ENCODE data around the gene SELENON. TPM values are rescaled to one million over a fixed set of nuclear protein-coding genes. Genes with fewer than 3 reads are reported as not detected.

SELENON gene
- total and polyA plus RNA-seq, 9 of the 15 experiments (the other 6 are each of a cell fraction or from before 2014, with no cell fraction given) = 0.43 to 26.7 (median 7.0) TPM

DNA sequence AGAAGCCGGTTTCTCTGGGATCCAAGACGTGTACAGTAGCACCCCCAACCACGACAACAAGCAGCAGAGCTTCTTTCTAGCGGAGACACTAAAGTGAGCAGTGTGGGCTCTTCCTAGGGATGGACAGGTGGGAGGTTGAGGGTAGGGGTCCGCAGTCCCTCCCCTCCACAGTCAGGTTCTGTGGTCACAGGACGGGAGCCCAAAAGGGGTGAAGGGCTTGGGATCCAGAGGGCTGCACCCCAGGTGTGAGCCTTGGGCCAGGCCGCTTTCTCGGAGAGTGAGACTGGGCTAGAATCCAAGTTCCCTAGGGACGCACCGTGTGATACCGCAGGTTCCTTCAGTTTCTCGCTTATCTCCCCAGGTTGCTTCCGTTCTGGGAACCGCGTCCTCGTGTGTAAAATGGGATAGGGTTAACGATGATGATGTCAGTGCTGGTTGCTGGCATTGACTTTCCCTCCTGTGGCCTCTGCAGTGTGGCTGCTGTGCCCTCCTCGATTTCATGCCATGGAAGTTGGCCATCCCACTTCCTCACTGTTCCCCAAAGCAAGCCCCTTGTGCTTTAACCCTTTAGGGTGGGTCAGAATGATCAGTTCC is 17.3 kb upstream of the SELENON start (continued):
- TF ChIP-seq, protein P1, sequence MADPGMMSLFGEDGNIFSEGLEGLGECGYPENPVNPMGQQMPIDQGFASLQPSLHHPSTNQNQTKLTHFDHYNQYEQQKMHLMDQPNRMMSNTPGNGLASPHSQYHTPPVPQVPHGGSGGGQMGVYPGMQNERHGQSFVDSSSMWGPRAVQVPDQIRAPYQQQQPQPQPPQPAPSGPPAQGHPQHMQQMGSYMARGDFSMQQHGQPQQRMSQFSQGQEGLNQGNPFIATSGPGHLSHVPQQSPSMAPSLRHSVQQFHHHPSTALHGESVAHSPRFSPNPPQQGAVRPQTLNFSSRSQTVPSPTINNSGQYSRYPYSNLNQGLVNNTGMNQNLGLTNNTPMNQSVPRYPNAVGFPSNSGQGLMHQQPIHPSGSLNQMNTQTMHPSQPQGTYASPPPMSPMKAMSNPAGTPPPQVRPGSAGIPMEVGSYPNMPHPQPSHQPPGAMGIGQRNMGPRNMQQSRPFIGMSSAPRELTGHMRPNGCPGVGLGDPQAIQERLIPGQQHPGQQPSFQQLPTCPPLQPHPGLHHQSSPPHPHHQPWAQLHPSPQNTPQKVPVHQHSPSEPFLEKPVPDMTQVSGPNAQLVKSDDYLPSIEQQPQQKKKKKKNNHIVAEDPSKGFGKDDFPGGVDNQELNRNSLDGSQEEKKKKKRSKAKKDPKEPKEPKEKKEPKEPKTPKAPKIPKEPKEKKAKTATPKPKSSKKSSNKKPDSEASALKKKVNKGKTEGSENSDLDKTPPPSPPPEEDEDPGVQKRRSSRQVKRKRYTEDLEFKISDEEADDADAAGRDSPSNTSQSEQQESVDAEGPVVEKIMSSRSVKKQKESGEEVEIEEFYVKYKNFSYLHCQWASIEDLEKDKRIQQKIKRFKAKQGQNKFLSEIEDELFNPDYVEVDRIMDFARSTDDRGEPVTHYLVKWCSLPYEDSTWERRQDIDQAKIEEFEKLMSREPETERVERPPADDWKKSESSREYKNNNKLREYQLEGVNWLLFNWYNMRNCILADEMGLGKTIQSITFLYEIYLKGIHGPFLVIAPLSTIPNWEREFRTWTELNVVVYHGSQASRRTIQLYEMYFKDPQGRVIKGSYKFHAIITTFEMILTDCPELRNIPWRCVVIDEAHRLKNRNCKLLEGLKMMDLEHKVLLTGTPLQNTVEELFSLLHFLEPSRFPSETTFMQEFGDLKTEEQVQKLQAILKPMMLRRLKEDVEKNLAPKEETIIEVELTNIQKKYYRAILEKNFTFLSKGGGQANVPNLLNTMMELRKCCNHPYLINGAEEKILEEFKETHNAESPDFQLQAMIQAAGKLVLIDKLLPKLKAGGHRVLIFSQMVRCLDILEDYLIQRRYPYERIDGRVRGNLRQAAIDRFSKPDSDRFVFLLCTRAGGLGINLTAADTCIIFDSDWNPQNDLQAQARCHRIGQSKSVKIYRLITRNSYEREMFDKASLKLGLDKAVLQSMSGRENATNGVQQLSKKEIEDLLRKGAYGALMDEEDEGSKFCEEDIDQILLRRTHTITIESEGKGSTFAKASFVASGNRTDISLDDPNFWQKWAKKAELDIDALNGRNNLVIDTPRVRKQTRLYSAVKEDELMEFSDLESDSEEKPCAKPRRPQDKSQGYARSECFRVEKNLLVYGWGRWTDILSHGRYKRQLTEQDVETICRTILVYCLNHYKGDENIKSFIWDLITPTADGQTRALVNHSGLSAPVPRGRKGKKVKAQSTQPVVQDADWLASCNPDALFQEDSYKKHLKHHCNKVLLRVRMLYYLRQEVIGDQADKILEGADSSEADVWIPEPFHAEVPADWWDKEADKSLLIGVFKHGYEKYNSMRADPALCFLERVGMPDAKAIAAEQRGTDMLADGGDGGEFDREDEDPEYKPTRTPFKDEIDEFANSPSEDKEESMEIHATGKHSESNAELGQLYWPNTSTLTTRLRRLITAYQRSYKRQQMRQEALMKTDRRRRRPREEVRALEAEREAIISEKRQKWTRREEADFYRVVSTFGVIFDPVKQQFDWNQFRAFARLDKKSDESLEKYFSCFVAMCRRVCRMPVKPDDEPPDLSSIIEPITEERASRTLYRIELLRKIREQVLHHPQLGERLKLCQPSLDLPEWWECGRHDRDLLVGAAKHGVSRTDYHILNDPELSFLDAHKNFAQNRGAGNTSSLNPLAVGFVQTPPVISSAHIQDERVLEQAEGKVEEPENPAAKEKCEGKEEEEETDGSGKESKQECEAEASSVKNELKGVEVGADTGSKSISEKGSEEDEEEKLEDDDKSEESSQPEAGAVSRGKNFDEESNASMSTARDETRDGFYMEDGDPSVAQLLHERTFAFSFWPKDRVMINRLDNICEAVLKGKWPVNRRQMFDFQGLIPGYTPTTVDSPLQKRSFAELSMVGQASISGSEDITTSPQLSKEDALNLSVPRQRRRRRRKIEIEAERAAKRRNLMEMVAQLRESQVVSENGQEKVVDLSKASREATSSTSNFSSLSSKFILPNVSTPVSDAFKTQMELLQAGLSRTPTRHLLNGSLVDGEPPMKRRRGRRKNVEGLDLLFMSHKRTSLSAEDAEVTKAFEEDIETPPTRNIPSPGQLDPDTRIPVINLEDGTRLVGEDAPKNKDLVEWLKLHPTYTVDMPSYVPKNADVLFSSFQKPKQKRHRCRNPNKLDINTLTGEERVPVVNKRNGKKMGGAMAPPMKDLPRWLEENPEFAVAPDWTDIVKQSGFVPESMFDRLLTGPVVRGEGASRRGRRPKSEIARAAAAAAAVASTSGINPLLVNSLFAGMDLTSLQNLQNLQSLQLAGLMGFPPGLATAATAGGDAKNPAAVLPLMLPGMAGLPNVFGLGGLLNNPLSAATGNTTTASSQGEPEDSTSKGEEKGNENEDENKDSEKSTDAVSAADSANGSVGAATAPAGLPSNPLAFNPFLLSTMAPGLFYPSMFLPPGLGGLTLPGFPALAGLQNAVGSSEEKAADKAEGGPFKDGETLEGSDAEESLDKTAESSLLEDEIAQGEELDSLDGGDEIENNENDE (IDR thresholded peaks at IDR 0.05; ENCODE audit: low read depth, low read length) = no peak
- TF ChIP-seq, protein P2, sequence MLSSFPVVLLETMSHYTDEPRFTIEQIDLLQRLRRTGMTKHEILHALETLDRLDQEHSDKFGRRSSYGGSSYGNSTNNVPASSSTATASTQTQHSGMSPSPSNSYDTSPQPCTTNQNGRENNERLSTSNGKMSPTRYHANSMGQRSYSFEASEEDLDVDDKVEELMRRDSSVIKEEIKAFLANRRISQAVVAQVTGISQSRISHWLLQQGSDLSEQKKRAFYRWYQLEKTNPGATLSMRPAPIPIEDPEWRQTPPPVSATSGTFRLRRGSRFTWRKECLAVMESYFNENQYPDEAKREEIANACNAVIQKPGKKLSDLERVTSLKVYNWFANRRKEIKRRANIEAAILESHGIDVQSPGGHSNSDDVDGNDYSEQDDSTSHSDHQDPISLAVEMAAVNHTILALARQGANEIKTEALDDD (IDR thresholded peaks at IDR 0.05) = 0 out of 2 replicates have a peak, but pooled peaks have one; percentile 34
- TF ChIP-seq CEBPG (CRISPR knock-in tag; IDR thresholded peaks at IDR 0.05) (peak; percentile 44; the same call in 1 of the 2 replicates), CEBPG (tag; conservative IDR thresholded peaks at IDR 0.05 in 1 of 2, IDR thresholded peaks at IDR 0.05 in 1 of 2) (no peak), ZNF263 (CRISPR knock-in tag; IDR thresholded peaks at IDR 0.05; ENCODE audit: borderline replicate concordance) (no peak), ETV5 (CRISPR knock-in tag; IDR thresholded peaks at IDR 0.05; ENCODE audit: low read depth) (peak; percentile 99), RCOR1 (IDR thresholded peaks at IDR 0.05; ENCODE audit: borderline replicate concordance in 1 of 2, low read depth in 2 of 2, low read length in 2 of 2) (peak in 1 of 2 experiments; percentile 91; a peak in 3 of 4 replicates), HEY1 (CRISPR knock-in tag; IDR thresholded peaks at IDR 0.05; ENCODE audit: borderline replicate concordance) (no peak), KDM4B (IDR thresholded peaks at IDR 0.05; ENCODE audit: borderline replicate concordance in 2 of 2, low read depth in 1 of 2) (0 out of 4 replicates have a peak, but pooled peaks of 1 of the 2 experiments have one; percentile 48), MXI1 (IDR thresholded peaks at IDR 0.05; ENCODE audit: low read depth, low read length) (no peak), FUS (optimal IDR thresholded peaks at IDR 0.05; ENCODE audit: low read depth, low read length) (no peak), FOXA3 (CRISPR knock-in tag; conservative IDR thresholded peaks at IDR 0.05 in 1 of 2, IDR thresholded peaks at IDR 0.05 in 1 of 2) (0 out of 4 replicates have a peak, but pooled peaks of 1 of the 2 experiments have one; percentile 59)

All from K562 (cell line).